K562 (cell line): ENCODE measurements around the gene TMEM217. TPM values are rescaled to one million over a fixed set of nuclear protein-coding genes. Genes with fewer than 3 reads are reported as not detected.

ENCODE experiments used
- BCLAF1 ChIP-seq, 2 experiments: fragments of 450-650 bp in 1 of 2; IDR thresholded peaks; 2 replicates each; pipeline ENCODE4 v1.6.1; 2011 to 2017; ENCODE audit warnings: low read depth in 2 of 2, antibody characterized with exemption in 1 of 2, borderline replicate concordance in 1 of 2, low read length in 1 of 2, mild to moderate bottlenecking in 1 of 2, mixed read lengths in 1 of 2; ENCODE audit not compliant: control insufficient read depth in 1 of 2
- polyA plus RNA-seq, 8 experiments: library from polyadenylated mRNA; depleted of rRNA in 4 of 8; stranded (reverse) in 5 of 8; unstranded in 3 of 8; fragments of >200 nt; fragmentation: Nextera tagmentation in 2 of 8; fragmentation: Illumina TruSeq in 1 of 8; extraction: Ambion mirVana in 2 of 8; extraction: Trizol in 1 of 8; gene quantifications; 2 replicates each; pipeline versions ENCODE4 v1.2.1 to v1.2.3, GENCODE V29; 2011 to 2014; ENCODE audit warnings: inconsistent platforms in 1 of 8, missing spikeins in 1 of 8
- total RNA-seq, 7 experiments: library from RNA; depleted of rRNA in 6 of 7; stranded (reverse); fragments of >200 nt in 6 of 7; fragmentation: Illumina TruSeq in 2 of 7; extraction: Trizol in 2 of 7; gene quantifications; 2 replicates each; pipeline versions ENCODE4 v1.2.1 to v1.2.3, GENCODE V29; 2011 to 2021; ENCODE audit warnings: low replicate concordance in 1 of 7
- TF ChIP-seq, protein P1 (sequence below), 2 experiments: fragments of 450-650 bp; formaldehyde crosslinking in 1 of 2; IDR thresholded peaks; 2 replicates each; pipeline versions ENCODE4 v1.4.0 to v1.6.1; 2014 to 2020; ENCODE audit warnings: mild to moderate bottlenecking in 2 of 2, borderline replicate concordance in 1 of 2, low read depth in 1 of 2
- TF ChIP-seq, protein P2 (sequence below), 2 experiments: IDR thresholded peaks; 2 replicates each; pipeline ENCODE4 v1.6.1; 2012; ENCODE audit warnings: improper control_type of control experiment in 2 of 2, low read depth in 2 of 2, low read length in 2 of 2, borderline replicate concordance in 1 of 2
- TF ChIP-seq, protein P3 (sequence below), 2 experiments: fragments of 450-650 bp; IDR thresholded peaks; 2 replicates each; pipeline ENCODE4 v1.6.1; 2018; ENCODE audit warnings: mild to moderate bottlenecking in 2 of 2, low read depth in 1 of 2; ENCODE audit not compliant: partially characterized antibody in 2 of 2

TMEM217 gene
- total and polyA plus RNA-seq, 9 of the 15 experiments (the other 6 are each of a cell fraction or from before 2014, with no cell fraction given) = 1.3 to 8.0 (median 1.9) TPM

DNA sequence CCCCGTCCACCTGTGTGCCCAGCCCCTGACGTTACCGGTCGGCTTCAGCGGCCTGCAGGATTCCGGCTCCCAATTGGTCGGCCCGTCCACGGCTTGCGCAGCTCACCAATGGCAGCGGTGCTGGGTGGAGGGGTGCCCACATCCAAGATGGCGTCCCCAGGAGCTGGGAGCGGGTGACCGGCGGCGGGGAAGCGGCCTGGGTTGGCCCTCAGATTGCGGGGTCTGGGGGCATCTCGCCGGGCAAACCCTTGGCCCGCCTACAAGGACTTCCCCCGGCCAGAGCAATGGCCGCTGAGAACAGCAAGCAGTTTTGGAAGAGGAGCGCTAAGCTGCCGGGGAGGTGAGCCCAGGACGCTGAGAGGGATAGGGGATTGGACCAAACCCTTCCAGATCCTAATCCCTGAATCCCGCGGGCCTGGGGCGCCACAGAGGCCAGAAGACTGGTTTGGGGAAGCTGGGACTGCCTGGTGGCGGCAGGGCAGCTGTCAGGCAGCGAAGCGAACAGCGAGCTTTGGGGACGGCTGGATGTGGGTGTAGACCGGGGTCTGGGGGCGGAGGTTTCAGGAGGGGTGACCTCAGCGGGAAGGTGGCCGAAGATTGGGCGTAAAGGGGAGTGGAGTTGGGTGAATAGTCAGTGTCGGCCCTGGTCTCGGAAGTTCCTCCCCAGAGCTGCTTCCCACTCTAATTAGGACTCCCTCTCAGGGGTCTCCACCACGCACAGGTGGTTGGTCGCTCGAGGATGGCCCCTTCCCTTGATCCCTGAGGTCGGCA is at the start of gene TMEM217, which contains the start of gene TBC1D22B (continued):
- TF ChIP-seq, protein P1, sequence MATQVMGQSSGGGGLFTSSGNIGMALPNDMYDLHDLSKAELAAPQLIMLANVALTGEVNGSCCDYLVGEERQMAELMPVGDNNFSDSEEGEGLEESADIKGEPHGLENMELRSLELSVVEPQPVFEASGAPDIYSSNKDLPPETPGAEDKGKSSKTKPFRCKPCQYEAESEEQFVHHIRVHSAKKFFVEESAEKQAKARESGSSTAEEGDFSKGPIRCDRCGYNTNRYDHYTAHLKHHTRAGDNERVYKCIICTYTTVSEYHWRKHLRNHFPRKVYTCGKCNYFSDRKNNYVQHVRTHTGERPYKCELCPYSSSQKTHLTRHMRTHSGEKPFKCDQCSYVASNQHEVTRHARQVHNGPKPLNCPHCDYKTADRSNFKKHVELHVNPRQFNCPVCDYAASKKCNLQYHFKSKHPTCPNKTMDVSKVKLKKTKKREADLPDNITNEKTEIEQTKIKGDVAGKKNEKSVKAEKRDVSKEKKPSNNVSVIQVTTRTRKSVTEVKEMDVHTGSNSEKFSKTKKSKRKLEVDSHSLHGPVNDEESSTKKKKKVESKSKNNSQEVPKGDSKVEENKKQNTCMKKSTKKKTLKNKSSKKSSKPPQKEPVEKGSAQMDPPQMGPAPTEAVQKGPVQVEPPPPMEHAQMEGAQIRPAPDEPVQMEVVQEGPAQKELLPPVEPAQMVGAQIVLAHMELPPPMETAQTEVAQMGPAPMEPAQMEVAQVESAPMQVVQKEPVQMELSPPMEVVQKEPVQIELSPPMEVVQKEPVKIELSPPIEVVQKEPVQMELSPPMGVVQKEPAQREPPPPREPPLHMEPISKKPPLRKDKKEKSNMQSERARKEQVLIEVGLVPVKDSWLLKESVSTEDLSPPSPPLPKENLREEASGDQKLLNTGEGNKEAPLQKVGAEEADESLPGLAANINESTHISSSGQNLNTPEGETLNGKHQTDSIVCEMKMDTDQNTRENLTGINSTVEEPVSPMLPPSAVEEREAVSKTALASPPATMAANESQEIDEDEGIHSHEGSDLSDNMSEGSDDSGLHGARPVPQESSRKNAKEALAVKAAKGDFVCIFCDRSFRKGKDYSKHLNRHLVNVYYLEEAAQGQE (IDR thresholded peaks at IDR 0.05; ENCODE audit: borderline replicate concordance) = peak; percentile 78
- TF ChIP-seq, protein P1 (CRISPR knock-in tag; IDR thresholded peaks at IDR 0.05; ENCODE audit: low read depth) = no peak
- no peak for TF ChIP-seq BCLAF1 (IDR thresholded peaks at IDR 0.05; ENCODE audit: borderline replicate concordance in 1 of 2, control insufficient read depth in 1 of 2, low read depth in 2 of 2, low read length in 1 of 2)
- TF ChIP-seq, protein P2, sequence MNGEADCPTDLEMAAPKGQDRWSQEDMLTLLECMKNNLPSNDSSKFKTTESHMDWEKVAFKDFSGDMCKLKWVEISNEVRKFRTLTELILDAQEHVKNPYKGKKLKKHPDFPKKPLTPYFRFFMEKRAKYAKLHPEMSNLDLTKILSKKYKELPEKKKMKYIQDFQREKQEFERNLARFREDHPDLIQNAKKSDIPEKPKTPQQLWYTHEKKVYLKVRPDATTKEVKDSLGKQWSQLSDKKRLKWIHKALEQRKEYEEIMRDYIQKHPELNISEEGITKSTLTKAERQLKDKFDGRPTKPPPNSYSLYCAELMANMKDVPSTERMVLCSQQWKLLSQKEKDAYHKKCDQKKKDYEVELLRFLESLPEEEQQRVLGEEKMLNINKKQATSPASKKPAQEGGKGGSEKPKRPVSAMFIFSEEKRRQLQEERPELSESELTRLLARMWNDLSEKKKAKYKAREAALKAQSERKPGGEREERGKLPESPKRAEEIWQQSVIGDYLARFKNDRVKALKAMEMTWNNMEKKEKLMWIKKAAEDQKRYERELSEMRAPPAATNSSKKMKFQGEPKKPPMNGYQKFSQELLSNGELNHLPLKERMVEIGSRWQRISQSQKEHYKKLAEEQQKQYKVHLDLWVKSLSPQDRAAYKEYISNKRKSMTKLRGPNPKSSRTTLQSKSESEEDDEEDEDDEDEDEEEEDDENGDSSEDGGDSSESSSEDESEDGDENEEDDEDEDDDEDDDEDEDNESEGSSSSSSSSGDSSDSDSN (IDR thresholded peaks at IDR 0.05; ENCODE audit: borderline replicate concordance in 1 of 2, low read depth in 2 of 2, low read length in 2 of 2) = 0 out of 4 replicates have a peak, but pooled peaks of 1 of the 2 experiments have one; percentile 64
- TF ChIP-seq, protein P3, sequence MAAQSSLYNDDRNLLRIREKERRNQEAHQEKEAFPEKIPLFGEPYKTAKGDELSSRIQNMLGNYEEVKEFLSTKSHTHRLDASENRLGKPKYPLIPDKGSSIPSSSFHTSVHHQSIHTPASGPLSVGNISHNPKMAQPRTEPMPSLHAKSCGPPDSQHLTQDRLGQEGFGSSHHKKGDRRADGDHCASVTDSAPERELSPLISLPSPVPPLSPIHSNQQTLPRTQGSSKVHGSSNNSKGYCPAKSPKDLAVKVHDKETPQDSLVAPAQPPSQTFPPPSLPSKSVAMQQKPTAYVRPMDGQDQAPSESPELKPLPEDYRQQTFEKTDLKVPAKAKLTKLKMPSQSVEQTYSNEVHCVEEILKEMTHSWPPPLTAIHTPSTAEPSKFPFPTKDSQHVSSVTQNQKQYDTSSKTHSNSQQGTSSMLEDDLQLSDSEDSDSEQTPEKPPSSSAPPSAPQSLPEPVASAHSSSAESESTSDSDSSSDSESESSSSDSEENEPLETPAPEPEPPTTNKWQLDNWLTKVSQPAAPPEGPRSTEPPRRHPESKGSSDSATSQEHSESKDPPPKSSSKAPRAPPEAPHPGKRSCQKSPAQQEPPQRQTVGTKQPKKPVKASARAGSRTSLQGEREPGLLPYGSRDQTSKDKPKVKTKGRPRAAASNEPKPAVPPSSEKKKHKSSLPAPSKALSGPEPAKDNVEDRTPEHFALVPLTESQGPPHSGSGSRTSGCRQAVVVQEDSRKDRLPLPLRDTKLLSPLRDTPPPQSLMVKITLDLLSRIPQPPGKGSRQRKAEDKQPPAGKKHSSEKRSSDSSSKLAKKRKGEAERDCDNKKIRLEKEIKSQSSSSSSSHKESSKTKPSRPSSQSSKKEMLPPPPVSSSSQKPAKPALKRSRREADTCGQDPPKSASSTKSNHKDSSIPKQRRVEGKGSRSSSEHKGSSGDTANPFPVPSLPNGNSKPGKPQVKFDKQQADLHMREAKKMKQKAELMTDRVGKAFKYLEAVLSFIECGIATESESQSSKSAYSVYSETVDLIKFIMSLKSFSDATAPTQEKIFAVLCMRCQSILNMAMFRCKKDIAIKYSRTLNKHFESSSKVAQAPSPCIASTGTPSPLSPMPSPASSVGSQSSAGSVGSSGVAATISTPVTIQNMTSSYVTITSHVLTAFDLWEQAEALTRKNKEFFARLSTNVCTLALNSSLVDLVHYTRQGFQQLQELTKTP (IDR thresholded peaks at IDR 0.05; ENCODE audit: low read depth in 1 of 2, partially characterized antibody in 2 of 2) = no peak
